Measurements from ENCODE around the gene ARHGEF7.
A peak's percentile ranks its signal among the peaks of the same experiment; 100 is the strongest.
"Not testable (repeated sequence)": the region's sequence is repeated elsewhere in the genome, so short reads cannot be mapped to it uniquely, and the experiment has no call there.

ARHGEF7 gene

GRCh38 chr13:111115061-111115964 is at the start of gene ARHGEF7:
TSS of gene ARHGEF7 (plus strand) at chr13:111115310. CDS start at chr13:111115527, 217 bp downstream.
- DNase-seq (ENCODE audit: low read depth): no peak

GRCh38 chr13:111065698-111066097 is 49.4 kb upstream of the ARHGEF7 start:
- no peak for DNase-seq (ENCODE audit: low read depth)

- no peak for DNase-seq (ENCODE audit: low read depth)
Observed at GRCh38 chr13:111066544-111066943, 48.6 kb upstream of the ARHGEF7 start.

GRCh38 chr13:111068009-111068350 is 47.1 kb upstream of the ARHGEF7 start:
- no peak for DNase-seq (ENCODE audit: low read depth)

- not testable (repeated sequence) for DNase-seq (ENCODE audit: low read depth)
Observed at GRCh38 chr13:111071120-111071519, 44.0 kb upstream of the ARHGEF7 start.

- DNase-seq (ENCODE audit: low read depth): not testable (repeated sequence)
Observed at GRCh38 chr13:111071526-111071925, 43.6 kb upstream of the ARHGEF7 start.

GRCh38 chr13:111074826-111075225 is 40.3 kb upstream of the ARHGEF7 start:
- peak; percentile 18 for DNase-seq (ENCODE audit: low read depth)

GRCh38 chr13:111076155-111077013 is 38.7 kb upstream of the ARHGEF7 start:
- DNase-seq (ENCODE audit: low read depth): no peak

- no peak for DNase-seq (ENCODE audit: low read depth)
Observed at GRCh38 chr13:111079375-111079774, 35.7 kb upstream of the ARHGEF7 start.

- no peak for DNase-seq (ENCODE audit: low read depth)
Observed at GRCh38 chr13:111080642-111081041, 34.5 kb upstream of the ARHGEF7 start.

GRCh38 chr13:111082240-111082639 is 32.9 kb upstream of the ARHGEF7 start:
- DNase-seq (ENCODE audit: low read depth): no peak

GRCh38 chr13:111082769-111083168 is 32.3 kb upstream of the ARHGEF7 start:
- not testable (repeated sequence) for DNase-seq (ENCODE audit: low read depth)

GRCh38 chr13:111083693-111084092 is 31.4 kb upstream of the ARHGEF7 start:
- not testable (repeated sequence) for DNase-seq (ENCODE audit: low read depth)

- no peak for DNase-seq (ENCODE audit: low read depth)
Observed at GRCh38 chr13:111090169-111090568, 24.9 kb upstream of the ARHGEF7 start.

GRCh38 chr13:111092685-111093084 is 22.4 kb upstream of the ARHGEF7 start:
- DNase-seq (ENCODE audit: low read depth): no peak

GRCh38 chr13:111093136-111093535 is 22.0 kb upstream of the ARHGEF7 start:
- DNase-seq (ENCODE audit: low read depth): no peak

GRCh38 chr13:111093634-111094033 is 21.5 kb upstream of the ARHGEF7 start:
- DNase-seq (ENCODE audit: low read depth): no peak

- no peak for DNase-seq (ENCODE audit: low read depth)
Observed at GRCh38 chr13:111095031-111095840, 19.9 kb upstream of the ARHGEF7 start.

GRCh38 chr13:111095911-111096501 is 19.1 kb upstream of the ARHGEF7 start:
- no peak for DNase-seq (ENCODE audit: low read depth)

- no peak for DNase-seq (ENCODE audit: low read depth)
Observed at GRCh38 chr13:111099290-111099689, 15.8 kb upstream of the ARHGEF7 start.

- no peak for DNase-seq (ENCODE audit: low read depth)
Observed at GRCh38 chr13:111110054-111110453, 5.1 kb upstream of the ARHGEF7 start.
